HepG2 (cell line): Measurements from ENCODE around the gene CACNA1G. TPM values are rescaled to one million over a fixed set of nuclear protein-coding genes. Genes with fewer than 3 reads are reported as not detected.
A peak's percentile ranks its signal among the peaks of the same experiment; 100 is the strongest.

Experiments used
- ARHGAP35 ChIP-seq: sonication (generic); formaldehyde crosslinking; IDR thresholded peaks from 2 replicates; pipeline ENCODE4 v1.9.0; 2022; ENCODE audit warnings: mild to moderate bottlenecking, inconsistent platforms, moderate library complexity, missing genetic modification reagents, borderline replicate concordance
- FOSL2 ChIP-seq: sonication (generic); formaldehyde crosslinking; IDR thresholded peaks from 2 replicates; pipeline ENCODE4 v1.4.0; 2020; ENCODE audit warnings: missing genetic modification reagents
- FOXO4 ChIP-seq: sonication (generic); formaldehyde crosslinking; conservative IDR thresholded peaks from 2 replicates; pipeline ENCODE4 v1.8.1; 2023; ENCODE audit warnings: missing genetic modification reagents
- FOXP1 ChIP-seq, 2 experiments: fragments of 450-650 bp in 1 of 2; IDR thresholded peaks; 2 replicates each; pipeline ENCODE4 v1.6.1; 2017 to 2018; ENCODE audit warnings: antibody characterized with exemption in 1 of 2
- GABPB1 ChIP-seq: IDR thresholded peaks from 2 replicates; pipeline ENCODE4 v1.6.1; 2016; ENCODE audit warnings: mild to moderate bottlenecking, missing genetic modification reagents, moderate library complexity, missing compliant biosample characterization
- HNRNPL ChIP-seq: fragments of 200-400 bp; formaldehyde crosslinking; IDR thresholded peaks from 2 replicates; pipeline ENCODE4 v1.6.1; 2017; ENCODE audit warnings: mild to moderate bottlenecking, low read depth, low read length
- MAFF ChIP-seq: IDR thresholded peaks from 2 replicates; pipeline ENCODE4 v1.6.1; 2011; ENCODE audit warnings: low read depth, low read length, improper control_type of control experiment
- MAX ChIP-seq: IDR thresholded peaks from 2 replicates; pipeline ENCODE4 v1.6.1; 2012; ENCODE audit warnings: inconsistent platforms
- NR0B2 ChIP-seq: sonication (generic); formaldehyde crosslinking; IDR thresholded peaks from 2 replicates; pipeline ENCODE4 v1.4.0; 2020; ENCODE audit warnings: mild to moderate bottlenecking, missing genetic modification reagents
- NR2F1 ChIP-seq, 2 experiments: fragments of 450-650 bp in 1 of 2; formaldehyde crosslinking in 1 of 2; IDR thresholded peaks; 2 replicates each; pipeline versions ENCODE4 v1.5.0 to v1.6.1; 2016 to 2020; ENCODE audit warnings: mild to moderate bottlenecking in 1 of 2, missing compliant biosample characterization in 1 of 2, missing genetic modification reagents in 1 of 2, moderate library complexity in 1 of 2
- RXRB ChIP-seq: IDR thresholded peaks from 2 replicates; pipeline ENCODE4 v1.6.1; 2016; ENCODE audit warnings: borderline replicate concordance, missing genetic modification reagents, missing compliant biosample characterization
- SOX13 ChIP-seq, 3 experiments: fragments of 450-650 bp in 1 of 3; sonication (generic) in 1 of 3; formaldehyde crosslinking in 1 of 3; IDR thresholded peaks in 2 of 3; conservative IDR thresholded peaks in 1 of 3; 2 replicates each; pipeline versions ENCODE4 v1.5.0 to v1.6.1; 2016 to 2020; ENCODE audit warnings: antibody characterized with exemption in 1 of 3, mild to moderate bottlenecking in 1 of 3, missing compliant biosample characterization in 1 of 3, missing genetic modification reagents in 1 of 3, moderate library complexity in 1 of 3
- SUZ12 ChIP-seq: fragments of 150-350 bp; IDR thresholded peaks from 2 replicates; pipeline ENCODE4 v1.6.1; 2014; ENCODE audit warnings: low read depth, low read length
- ZBTB7B ChIP-seq: sonication (generic); formaldehyde crosslinking; IDR thresholded peaks from 2 replicates; pipeline ENCODE4 v1.4.0; 2020; ENCODE audit warnings: missing genetic modification reagents
- ZFP1 ChIP-seq: IDR thresholded peaks from 2 replicates; pipeline ENCODE4 v1.6.1; 2016
- ZKSCAN1 ChIP-seq: fragments of 150-350 bp; IDR thresholded peaks from 2 replicates; pipeline ENCODE4 v1.6.1; 2014; ENCODE audit warnings: low read length
- ZNF30 ChIP-seq: sonication (generic); formaldehyde crosslinking; IDR thresholded peaks from 2 replicates; pipeline ENCODE4 v1.5.0; 2020; ENCODE audit warnings: mild to moderate bottlenecking, missing genetic modification reagents
- ZNF503 ChIP-seq: sonication (generic); formaldehyde crosslinking; IDR thresholded peaks from 2 replicates; pipeline ENCODE4 v1.4.0; 2020; ENCODE audit warnings: missing genetic modification reagents
- ZNF547 ChIP-seq: sonication (generic); formaldehyde crosslinking; IDR thresholded peaks from 2 replicates; pipeline ENCODE4 v1.5.1; 2020; ENCODE audit warnings: mild to moderate bottlenecking, missing genetic modification reagents
- ZNF841 ChIP-seq: sonication (generic); formaldehyde crosslinking; IDR thresholded peaks from 2 replicates; pipeline ENCODE4 v1.8.1; 2023; ENCODE audit warnings: missing genetic modification reagents, borderline replicate concordance
- ZNF883 ChIP-seq: sonication (generic); formaldehyde crosslinking; IDR thresholded peaks from 2 replicates; pipeline ENCODE4 v1.5.1; 2020; ENCODE audit warnings: mild to moderate bottlenecking, missing genetic modification reagents; ENCODE audit errors: not compliant biosample characterization
- polyA plus RNA-seq, 8 experiments: library from polyadenylated mRNA; depleted of rRNA in 3 of 8; stranded (reverse) in 7 of 8; unstranded in 1 of 8; fragments of >200 nt; fragmentation: Illumina TruSeq in 4 of 8; extraction: Trizol in 4 of 8; gene quantifications; 2 replicates each; pipeline versions ENCODE4 v1.2.1 to v1.2.3, GENCODE V29; 2011 to 2016; ENCODE audit warnings: low read depth in 4 of 8, missing spikeins in 1 of 8, mixed read lengths in 1 of 8; ENCODE audit not compliant: insufficient read depth in 1 of 8
- total RNA-seq, 5 experiments: library from RNA; depleted of rRNA; stranded (reverse); fragments of >200 nt; fragmentation: Illumina TruSeq; extraction: Trizol; gene quantifications; 2 replicates each; pipeline ENCODE4 v1.2.3, GENCODE V29; 2016; ENCODE audit warnings: low read depth in 1 of 5

The CACNA1G gene
- total and polyA plus RNA-seq, 2 of the 13 experiments (the other 11 are each of a cell fraction or from before 2014, with no cell fraction given): 0.02 TPM; not detected in 1

GRCh38 chr17:50663812-50664374, 103.4 kb downstream of the CACNA1G start (continued):
- TF ChIP-seq ZNF503 (CRISPR knock-in tag) (no peak), SOX13 (IDR thresholded peaks at IDR 0.05) (no peak), SOX13 (CRISPR knock-in tag; conservative IDR thresholded peaks at IDR 0.05 in 1 of 2, IDR thresholded peaks at IDR 0.05 in 1 of 2) (peak in 1 of 2 experiments; percentile 21; a peak in 1 of 4 replicates), ZBTB7B (CRISPR knock-in tag) (0 out of 2 replicates have a peak, but pooled peaks have one; percentile 45), FOSL2 (peak; percentile 62; the same call in 1 of the 2 replicates), ZNF30 (CRISPR knock-in tag) (no peak), ZNF547 (CRISPR knock-in tag) (peak; percentile 53; the same call in 1 of the 2 replicates), GABPB1 (CRISPR knock-in tag) (peak; percentile 65), FOXO4 (no peak), NR2F1 (CRISPR knock-in tag; IDR thresholded peaks at IDR 0.05) (peak in 1 of 2 experiments; percentile 84; a peak in 2 of 4 replicates), ZNF883 (CRISPR knock-in tag) (peak; percentile 92), ZFP1 (CRISPR knock-in tag) (no peak), ZKSCAN1 (no peak), RXRB (CRISPR knock-in tag) (peak; percentile 74), ZNF841 (CRISPR knock-in tag) (no peak), FOXP1 (IDR thresholded peaks at IDR 0.05) (no peak), FOXP1 (CRISPR knock-in tag; IDR thresholded peaks at IDR 0.05) (0 out of 2 replicates have a peak, but pooled peaks have one; percentile 8), SUZ12 (no peak), MAFF (peak; percentile 92), NR0B2 (no peak), HNRNPL (0 out of 2 replicates have a peak, but pooled peaks have one; percentile 48), MAX (peak; percentile 66; the same call in 1 of the 2 replicates), ARHGAP35 (0 out of 2 replicates have a peak, but pooled peaks have one; percentile 27)
